ENCODE results near the gene ZNF562.

- TF ChIP-seq POLR2A (IDR thresholded peaks at IDR 0.05; ENCODE audit: low read length) (no peak), EP300 (IDR thresholded peaks at IDR 0.05) (no peak), CTCF (IDR thresholded peaks at IDR 0.05) (no peak)
Observed at GRCh38 chr19:9724157-9724556, 49.3 kb upstream of the ZNF562 start.
